GM23248 (cell line): ENCODE results near the gene ESRRB. TPM values are rescaled to one million over a fixed set of nuclear protein-coding genes. Genes with fewer than 3 reads are reported as not detected.

Source experiments
- DNase-seq: peaks from one replicate; pipeline ENCODE4 v3.0.0-alpha.2; 2015
- H2AFZ ChIP-seq: fragments of 200-600 bp; sonication (generic); 2 replicates; pipeline ENCODE4 v1.6.1; 2016; ENCODE audit warnings: antibody characterized with exemption
- H3F3A ChIP-seq: fragments of 200-600 bp; sonication (generic); 2 replicates; pipeline ENCODE4 v1.6.1; 2016; ENCODE audit warnings: mild to moderate bottlenecking, antibody characterized with exemption, mixed run types; ENCODE audit not compliant: insufficient read depth
- H3K27ac ChIP-seq: fragments of 200-600 bp; sonication (generic); 2 replicates; pipeline ENCODE4 v1.5.1; 2016; ENCODE audit warnings: mild to moderate bottlenecking
- H3K27me3 ChIP-seq: fragments of 200-600 bp; sonication (generic); replicated peaks from 2 replicates; pipeline ENCODE4 v1.6.1; 2016; ENCODE audit warnings: mild to moderate bottlenecking; ENCODE audit not compliant: insufficient read depth
- H3K36me3 ChIP-seq: fragments of 200-600 bp; sonication (generic); 2 replicates; pipeline ENCODE4 v1.6.1; 2016; ENCODE audit warnings: low read depth, mild to moderate bottlenecking
- H3K4me1 ChIP-seq: fragments of 200-600 bp; sonication (generic); 2 replicates; pipeline ENCODE4 v1.6.1; 2016; ENCODE audit warnings: mild to moderate bottlenecking; ENCODE audit not compliant: insufficient read depth
- H3K4me2 ChIP-seq: fragments of 200-600 bp; sonication (generic); one replicate; pipeline ENCODE4 v1.6.1; 2016; ENCODE audit warnings: mild to moderate bottlenecking; ENCODE audit not compliant: unreplicated experiment
- H3K4me3 ChIP-seq: fragments of 200-600 bp; sonication (generic); 2 replicates; pipeline ENCODE4 v1.5.1; 2016; ENCODE audit warnings: mild to moderate bottlenecking
- H3K79me2 ChIP-seq: fragments of 200-600 bp; sonication (generic); 2 replicates; pipeline ENCODE4 v1.6.1; 2016; ENCODE audit warnings: mild to moderate bottlenecking; ENCODE audit not compliant: insufficient read depth
- H3K9ac ChIP-seq: fragments of 200-600 bp; sonication (generic); 2 replicates; pipeline ENCODE4 v1.6.1; 2016; ENCODE audit warnings: mild to moderate bottlenecking
- H3K9me2 ChIP-seq: fragments of 200-600 bp; sonication (generic); 2 replicates; pipeline ENCODE4 v1.6.1; 2016; ENCODE audit warnings: mixed run types, mild to moderate bottlenecking, moderate library complexity; ENCODE audit not compliant: insufficient read depth
- H3K9me3 ChIP-seq: fragments of 200-600 bp; sonication (generic); one replicate; pipeline ENCODE4 v1.6.1; 2017; ENCODE audit warnings: low read depth
- H4K20me1 ChIP-seq: fragments of 200-600 bp; sonication (generic); 2 replicates; pipeline ENCODE4 v1.6.0; 2016; ENCODE audit not compliant: insufficient read depth
- EZH2 ChIP-seq: fragments of 200-600 bp; sonication (generic); IDR thresholded peaks from 2 replicates; pipeline ENCODE4 v1.6.1; 2018; ENCODE audit warnings: antibody characterized with exemption, mild to moderate bottlenecking; ENCODE audit not compliant: insufficient read depth, poor library complexity, severe bottlenecking
- EZH2phosphoT487 ChIP-seq: fragments of 200-600 bp; sonication (generic); IDR thresholded peaks from 2 replicates; pipeline ENCODE4 v1.6.1; 2018; ENCODE audit warnings: antibody characterized with exemption, moderate library complexity, mild to moderate bottlenecking, low read depth; ENCODE audit not compliant: insufficient read depth
- WGBS, 2 experiments: methylation state at CpG; one replicate each; pipeline ENCODE4 v1.1.6; 2015 to 2017; ENCODE audit warnings: low lambda C conversion rate in 2 of 2, low coverage in 1 of 2; ENCODE audit errors: missing lambda C conversion rate in 2 of 2; 5-methylcytosine and 5-hydroxymethylcytosine counted together
- in situ Hi-C: fragments of 300-500 bp; cut with MboI; formaldehyde crosslinking; loops from 2 replicates; pipeline ENCODE4 v1.15.0; 2020
- polyA plus RNA-seq: library from polyadenylated mRNA; unstranded; fragments of >200 nt; fragmentation: Nextera tagmentation; extraction: Ambion mirVana; gene quantifications from 2 replicates; pipeline ENCODE4 v1.2.1, GENCODE V29; 2016
- total RNA-seq: library from RNA; depleted of rRNA; stranded (reverse); fragments of >200 nt; shearing (Covaris generic); gene quantifications from 2 replicates; pipeline ENCODE4 v1.2.3, GENCODE V29; 2014

The ESRRB gene
- total and polyA plus RNA-seq, 2 experiments from 2014 or later, result not detected

DNA sequence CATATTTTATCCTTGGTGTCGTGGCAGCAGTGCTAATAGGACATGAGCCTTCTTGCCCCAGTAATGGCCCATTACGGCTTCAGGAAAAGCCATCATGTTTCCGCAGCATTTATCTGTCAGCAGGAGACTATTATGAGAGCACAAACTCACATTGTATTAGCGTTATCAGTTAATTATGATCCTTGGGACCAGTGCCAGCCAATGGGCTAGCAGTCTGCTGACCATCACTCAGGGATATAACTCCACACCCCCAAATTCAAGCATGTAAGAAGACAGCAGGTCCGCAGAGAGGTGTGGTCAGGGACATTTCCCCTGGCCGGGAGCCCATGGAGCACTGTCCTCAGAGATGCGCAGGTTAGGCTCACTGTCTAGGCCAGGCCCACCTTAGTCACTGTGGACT lies 4.9 kb upstream of the ESRRB start:
- H3K9me3 ChIP-seq, result no peaks in the 10 kb centered on the region
- TF ChIP-seq EZH2phosphoT487 (no peak), EZH2 (no peak)
- H2AFZ ChIP-seq, result no peak overlapping the region
- H3K9ac ChIP-seq, result no peak overlapping the region
- H3K36me3 ChIP-seq, result no peaks in the 10 kb centered on the region
- no peak overlapping the region for H3K27ac ChIP-seq
- 67 to 70% methylated on average over 7 of the region's 7 CpGs for WGBS, 2 experiments
- H4K20me1 ChIP-seq, result no peaks in the 10 kb centered on the region
- no peak overlapping the region for H3K4me2 ChIP-seq
- H3K4me1 ChIP-seq, result no peaks in the 10 kb centered on the region
- peaks cover 9% of the 10 kb centered on the region; the same call in 1 of the 2 replicates for H3K27me3 ChIP-seq
- no peaks in the 10 kb centered on the region for H3F3A ChIP-seq
- in situ Hi-C loops, result no loop called here
- no peaks in the 10 kb centered on the region for H3K79me2 ChIP-seq
- H3K9me2 ChIP-seq, result no peaks in the 10 kb centered on the region
- H3K4me3 ChIP-seq, result no peak overlapping the region
- DNase-seq, result no peak

GRCh38 chr14:76373456-76373855 lies 2.5 kb upstream of the ESRRB start:
- no peak overlapping the region for H3K4me3 ChIP-seq
- WGBS, 2 experiments, result 35 to 46% methylated on average over 3 of the region's 3 CpGs
- no peaks in the 10 kb centered on the region for H3K9me2 ChIP-seq
- H3K9ac ChIP-seq, result no peak overlapping the region
- no peaks in the 10 kb centered on the region for H3K4me1 ChIP-seq
- H4K20me1 ChIP-seq, result no peaks in the 10 kb centered on the region
- H3K36me3 ChIP-seq, result no peaks in the 10 kb centered on the region
- in situ Hi-C loops, result no loop called here
- no peak overlapping the region for H3K4me2 ChIP-seq
- H3K27ac ChIP-seq, result no peak overlapping the region
- TF ChIP-seq EZH2phosphoT487, result no peak
- no peak for TF ChIP-seq EZH2
- no peaks in the 10 kb centered on the region for H3K79me2 ChIP-seq
- no peak overlapping the region for H2AFZ ChIP-seq
- H3K9me3 ChIP-seq, result no peaks in the 10 kb centered on the region
- H3K27me3 ChIP-seq, result peaks cover 30% of the 10 kb centered on the region
- DNase-seq, result no peak
- no peaks in the 10 kb centered on the region for H3F3A ChIP-seq

DNA sequence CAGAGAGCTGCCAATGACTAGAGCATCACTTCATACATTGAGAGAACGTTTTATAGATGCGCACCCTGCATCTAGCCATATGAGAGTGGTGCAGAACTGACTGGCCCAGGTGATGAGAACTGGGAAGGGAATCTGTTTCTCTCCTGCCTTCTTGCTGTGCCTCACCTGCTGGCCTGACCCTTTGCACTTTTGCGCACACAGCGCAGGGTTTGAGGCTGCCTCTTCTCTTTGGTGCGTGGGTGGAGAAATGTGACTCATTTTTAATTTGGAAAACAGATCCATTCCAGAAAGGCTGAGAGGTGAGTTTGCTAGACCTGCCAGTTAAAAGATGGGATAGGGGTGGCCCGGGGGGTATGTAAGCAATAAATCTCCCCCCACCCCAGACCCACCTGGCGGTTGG lies 453 bp upstream of the ESRRB start:
- Histone ChIP-seq H3F3A (no peaks in the 10 kb centered on the region), H3K9me3 (no peaks in the 10 kb centered on the region), H3K27ac (no peak overlapping the region), H4K20me1 (no peaks in the 10 kb centered on the region), H2AFZ (no peak overlapping the region), H3K79me2 (no peaks in the 10 kb centered on the region), H3K27me3 (peaks cover 45% of the 10 kb centered on the region), H3K4me2 (no peak overlapping the region), H3K9ac (no peak overlapping the region), H3K4me1 (no peaks in the 10 kb centered on the region), H3K36me3 (no peaks in the 10 kb centered on the region), H3K4me3 (no peak overlapping the region), H3K9me2 (no peaks in the 10 kb centered on the region)
- in situ Hi-C loops, result loop anchor here (25.0 kb wide), 1 partner anchor 663 kb away; no protein-coding TSS in a partner anchor
- WGBS, 2 experiments, result 18% methylated on average over 6 to 7 of the region's 7 CpGs
- TF ChIP-seq EZH2phosphoT487, result no peak
- DNase-seq, result peak; percentile 37

DNA sequence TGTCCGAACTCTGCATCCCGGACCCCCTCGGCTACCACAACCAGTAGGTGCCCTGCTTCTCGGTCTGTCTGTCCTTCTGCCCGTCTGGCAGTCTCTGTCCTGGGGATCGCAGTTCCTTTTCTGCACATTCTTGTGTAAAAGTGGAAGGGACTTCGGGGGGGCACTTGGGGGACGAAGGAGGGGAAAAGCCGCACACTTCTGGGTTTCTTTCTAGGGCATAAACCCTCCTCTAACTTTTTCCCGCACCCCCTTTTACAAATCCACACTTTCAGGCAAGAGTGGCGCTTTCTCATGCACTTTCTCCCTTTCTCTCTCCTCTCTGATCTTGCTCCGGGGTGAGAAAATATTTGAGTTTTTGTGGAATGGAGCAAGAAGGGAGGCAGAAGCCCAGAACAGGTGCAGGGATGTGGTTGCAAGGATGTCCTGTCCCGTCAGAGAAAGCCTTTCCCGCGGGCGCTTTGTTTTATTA lies 506 bp downstream of the ESRRB start:
- H3K36me3 ChIP-seq, result no peaks in the 10 kb centered on the region
- H2AFZ ChIP-seq, result no peak overlapping the region
- H3K4me2 ChIP-seq, result peak overlapping the region; percentile 32
- H3K9ac ChIP-seq, result no peak overlapping the region
- no peaks in the 10 kb centered on the region for H3K79me2 ChIP-seq
- H3K4me1 ChIP-seq, result no peaks in the 10 kb centered on the region
- WGBS, 2 experiments, result 1% methylated on average over 14 to 16 of the region's 16 CpGs
- H3K9me2 ChIP-seq, result no peaks in the 10 kb centered on the region
- TF ChIP-seq EZH2phosphoT487 (0 out of 2 replicates have a peak, but pooled peaks have one; percentile 24), EZH2 (peak; percentile 50)
- no peak overlapping the region for H3K27ac ChIP-seq
- peak overlapping the region; percentile 25; the same call in 1 of the 2 replicates for H3K4me3 ChIP-seq
- H4K20me1 ChIP-seq, result no peaks in the 10 kb centered on the region
- H3K27me3 ChIP-seq, result peaks cover 55% of the 10 kb centered on the region
- no peaks in the 10 kb centered on the region for H3K9me3 ChIP-seq
- in situ Hi-C loops, result loop anchor here (25.0 kb wide), 1 partner anchor 664 kb away; no protein-coding TSS in a partner anchor
- H3F3A ChIP-seq, result no peaks in the 10 kb centered on the region
- DNase-seq, result no peak
